Neural crest cell (in vitro differentiated cells): ENCODE results near the gene BMPR1A. TPM values are rescaled to one million over a fixed set of nuclear protein-coding genes. Genes with fewer than 3 reads are reported as not detected.

Experiments used
- DNase-seq: peaks from one replicate; pipeline ENCODE4 v3.0.0; 2021; ENCODE audit warnings: low read depth, mixed read lengths, low spot score
- H3K27ac Mint-ChIP-seq: one replicate; pipeline ENCODE4 v1.8.0; 2021; ENCODE audit warnings: mild to moderate bottlenecking, mixed read lengths; ENCODE audit not compliant: unreplicated experiment
- H3K27me3 Mint-ChIP-seq: 2 replicates; pipeline ENCODE4 v1.8.0; 2021; ENCODE audit warnings: low read depth, mild to moderate bottlenecking, mixed read lengths
- H3K36me3 Mint-ChIP-seq: 2 replicates; pipeline ENCODE4 v1.8.0; 2021; ENCODE audit warnings: low read depth, mild to moderate bottlenecking, mixed read lengths
- H3K4me1 Mint-ChIP-seq: 2 replicates; pipeline ENCODE4 v1.8.0; 2021; ENCODE audit warnings: mixed read lengths
- H3K4me3 Mint-ChIP-seq: one replicate; pipeline ENCODE4 v1.8.0; 2021; ENCODE audit warnings: mild to moderate bottlenecking, mixed read lengths
- H3K9me3 Mint-ChIP-seq: 2 replicates; pipeline ENCODE4 v1.8.0; 2021; ENCODE audit warnings: mixed read lengths
- total RNA-seq: library from RNA; stranded (reverse); gene quantifications from 2 replicates; pipeline ENCODE4 v1.2.1, GENCODE V29; 2021
- TF ChIP-seq, protein P1 (sequence below): fragments of 200-600 bp; sonication (generic); conservative IDR thresholded peaks from 2 replicates; pipeline ENCODE4 v1.5.0; 2021; ENCODE audit warnings: antibody characterized with exemption, mild to moderate bottlenecking

The BMPR1A gene
- total RNA-seq, 1 donor from 2014 or later = 78.6 TPM

DNA sequence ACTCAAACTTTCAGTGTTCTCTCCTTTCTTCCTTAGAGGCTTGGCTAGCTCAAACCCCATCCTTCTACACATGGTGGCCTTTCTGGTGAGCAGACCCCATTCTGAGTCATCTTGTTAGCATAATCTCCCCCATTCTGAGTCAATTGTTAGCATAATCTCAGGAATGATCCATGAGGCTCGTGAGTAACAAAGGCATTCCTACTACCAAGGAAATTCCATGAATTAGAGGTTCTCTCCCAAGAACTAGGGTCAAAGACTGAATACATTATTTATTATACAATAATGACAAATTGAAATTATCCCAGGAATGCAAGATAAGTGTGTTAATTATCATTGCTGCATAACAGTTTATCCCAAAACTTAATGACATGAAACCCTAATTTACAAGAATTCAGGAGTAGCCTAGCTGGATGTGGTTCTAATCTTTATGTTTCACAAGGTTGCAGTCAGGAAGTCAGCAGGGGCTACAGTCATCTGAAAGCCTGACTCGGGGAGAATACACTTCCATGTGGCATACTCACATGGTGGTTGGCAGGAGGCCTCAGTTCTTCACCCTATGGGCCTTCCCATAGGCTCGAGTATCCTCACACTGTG, 100.8 kb downstream of the BMPR1A start:
- Mint-ChIP-seq H3K36me3 (peaks cover 19% of the 10 kb centered on the region), H3K27ac (peak overlapping the region; percentile 21), H3K27me3 (no peaks in the 10 kb centered on the region), H3K4me3 (no peak overlapping the region), H3K4me1 (peaks cover 13% of the 10 kb centered on the region), H3K9me3 (no peaks in the 10 kb centered on the region)
- no peak for DNase-seq
- TF ChIP-seq, protein P1, sequence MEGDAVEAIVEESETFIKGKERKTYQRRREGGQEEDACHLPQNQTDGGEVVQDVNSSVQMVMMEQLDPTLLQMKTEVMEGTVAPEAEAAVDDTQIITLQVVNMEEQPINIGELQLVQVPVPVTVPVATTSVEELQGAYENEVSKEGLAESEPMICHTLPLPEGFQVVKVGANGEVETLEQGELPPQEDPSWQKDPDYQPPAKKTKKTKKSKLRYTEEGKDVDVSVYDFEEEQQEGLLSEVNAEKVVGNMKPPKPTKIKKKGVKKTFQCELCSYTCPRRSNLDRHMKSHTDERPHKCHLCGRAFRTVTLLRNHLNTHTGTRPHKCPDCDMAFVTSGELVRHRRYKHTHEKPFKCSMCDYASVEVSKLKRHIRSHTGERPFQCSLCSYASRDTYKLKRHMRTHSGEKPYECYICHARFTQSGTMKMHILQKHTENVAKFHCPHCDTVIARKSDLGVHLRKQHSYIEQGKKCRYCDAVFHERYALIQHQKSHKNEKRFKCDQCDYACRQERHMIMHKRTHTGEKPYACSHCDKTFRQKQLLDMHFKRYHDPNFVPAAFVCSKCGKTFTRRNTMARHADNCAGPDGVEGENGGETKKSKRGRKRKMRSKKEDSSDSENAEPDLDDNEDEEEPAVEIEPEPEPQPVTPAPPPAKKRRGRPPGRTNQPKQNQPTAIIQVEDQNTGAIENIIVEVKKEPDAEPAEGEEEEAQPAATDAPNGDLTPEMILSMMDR = no peak

DNA sequence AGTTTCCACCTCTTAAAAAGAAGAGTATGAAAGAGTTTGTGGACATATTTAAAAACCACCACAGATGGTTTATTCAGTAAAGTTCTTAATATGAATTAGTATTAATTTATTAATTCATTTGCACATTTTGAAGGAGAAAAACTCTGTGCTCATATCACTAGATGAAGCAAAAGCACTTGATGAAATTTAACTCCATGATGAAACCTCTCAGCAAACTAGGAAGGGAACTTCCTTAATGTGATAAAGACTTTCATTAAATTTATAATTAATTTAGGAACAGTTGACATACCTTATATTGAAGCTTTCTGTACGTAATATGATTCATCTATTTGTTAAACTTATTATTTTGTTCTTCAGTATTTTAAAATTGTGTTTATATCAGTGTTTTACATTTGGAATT, 101.6 kb downstream of the BMPR1A start:
- DNase-seq = no peak
- no peaks in the 10 kb centered on the region for H3K9me3 Mint-ChIP-seq
- H3K27ac Mint-ChIP-seq = no peak overlapping the region
- TF ChIP-seq, protein P1 = no peak
- peaks cover 13% of the 10 kb centered on the region for H3K4me1 Mint-ChIP-seq
- H3K36me3 Mint-ChIP-seq = peaks cover 19% of the 10 kb centered on the region
- no peak overlapping the region for H3K4me3 Mint-ChIP-seq
- H3K27me3 Mint-ChIP-seq = no peaks in the 10 kb centered on the region

DNA sequence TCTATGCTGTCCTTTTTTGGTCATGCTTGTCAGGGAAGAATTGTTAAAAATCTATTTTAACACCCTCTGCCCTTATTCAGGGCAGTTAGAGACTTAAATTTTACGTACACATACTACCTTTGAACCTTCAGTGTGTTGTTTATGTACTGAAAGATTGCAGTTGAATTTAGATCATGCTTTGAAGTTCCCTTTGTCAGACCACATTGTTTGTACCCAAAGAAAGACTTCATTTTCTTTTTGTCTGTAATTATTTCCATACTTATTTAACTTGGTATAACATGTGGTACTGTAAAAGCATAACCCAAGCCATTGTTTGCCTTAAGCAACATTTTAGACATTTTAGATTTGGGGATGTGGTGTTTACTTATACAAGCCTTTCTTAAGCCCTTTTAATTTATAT, 104.9 kb downstream of the BMPR1A start:
- H3K36me3 Mint-ChIP-seq = peaks cover 12% of the 10 kb centered on the region
- TF ChIP-seq, protein P1 = no peak
- H3K27ac Mint-ChIP-seq = no peak overlapping the region
- H3K4me3 Mint-ChIP-seq = no peak overlapping the region
- no peaks in the 10 kb centered on the region for H3K9me3 Mint-ChIP-seq
- H3K4me1 Mint-ChIP-seq = peaks cover 28% of the 10 kb centered on the region
- DNase-seq = no peak
- no peaks in the 10 kb centered on the region for H3K27me3 Mint-ChIP-seq

DNA sequence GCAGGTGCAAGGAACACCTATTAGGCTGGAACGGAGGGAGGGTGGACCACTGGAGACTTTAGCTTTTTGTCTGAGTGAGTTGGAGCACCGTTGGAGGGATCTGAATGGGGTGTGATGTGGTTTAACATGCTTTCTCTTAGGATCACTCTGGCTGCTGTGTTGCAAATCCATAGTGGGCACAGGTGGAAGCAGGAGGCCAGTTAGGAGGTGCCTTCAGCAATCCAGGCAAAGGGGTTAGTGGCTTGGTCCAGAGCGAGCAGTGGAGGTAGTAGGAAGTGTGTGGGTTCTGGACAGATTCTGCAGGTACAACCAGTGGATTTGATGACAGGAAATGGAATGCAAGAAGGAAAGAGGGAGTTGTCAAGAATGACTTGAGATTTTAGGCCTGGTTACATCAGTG, 106.0 kb downstream of the BMPR1A start:
- no peaks in the 10 kb centered on the region for H3K9me3 Mint-ChIP-seq
- H3K4me3 Mint-ChIP-seq = no peak overlapping the region
- H3K27ac Mint-ChIP-seq = peak overlapping the region; percentile 3
- TF ChIP-seq, protein P1 = no peak
- H3K27me3 Mint-ChIP-seq = no peaks in the 10 kb centered on the region
- H3K4me1 Mint-ChIP-seq = peaks cover 24% of the 10 kb centered on the region
- peaks cover 4% of the 10 kb centered on the region for H3K36me3 Mint-ChIP-seq
- DNase-seq = no peak

DNA sequence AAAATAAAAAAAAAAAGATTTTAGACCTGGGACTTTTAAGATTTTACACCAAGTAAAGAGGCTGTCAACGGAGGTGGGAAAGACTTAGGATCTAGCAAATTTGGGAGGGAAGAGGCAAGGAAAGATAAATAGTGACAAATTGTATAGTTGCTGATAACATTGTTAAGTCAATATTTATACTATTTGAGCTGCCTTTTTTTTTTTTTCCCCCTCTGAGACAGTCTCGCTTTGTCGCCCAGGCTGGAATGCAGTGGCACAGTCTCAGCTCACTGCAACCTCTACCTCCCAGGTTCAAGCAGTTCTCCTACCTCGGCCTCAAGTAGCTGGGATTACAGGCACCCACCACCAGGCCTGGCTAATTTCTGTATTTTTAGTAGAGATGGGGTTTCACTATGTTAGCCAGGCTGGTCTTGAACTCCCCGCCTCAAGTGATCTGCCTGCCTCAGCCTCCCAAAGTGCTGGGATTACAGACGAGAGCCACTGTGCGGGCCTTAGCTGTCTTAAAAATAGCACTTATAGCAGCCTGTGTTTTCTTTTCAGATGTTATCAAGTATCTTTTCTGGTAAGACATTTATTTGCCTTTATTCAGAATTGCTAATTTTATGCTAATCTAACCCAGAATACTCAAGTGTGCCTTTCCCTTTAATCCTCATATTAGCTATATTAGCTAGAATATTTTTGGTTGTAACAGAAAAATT, 106.5 kb downstream of the BMPR1A start:
- no peak overlapping the region for H3K4me3 Mint-ChIP-seq
- peaks cover 4% of the 10 kb centered on the region for H3K36me3 Mint-ChIP-seq
- H3K27me3 Mint-ChIP-seq = no peaks in the 10 kb centered on the region
- H3K4me1 Mint-ChIP-seq = peaks cover 30% of the 10 kb centered on the region
- DNase-seq = no peak
- TF ChIP-seq, protein P1 = no peak
- no peaks in the 10 kb centered on the region for H3K9me3 Mint-ChIP-seq
- H3K27ac Mint-ChIP-seq = no peak overlapping the region
